ENCODE measurements around the gene TAOK1.

- no peak for TF ChIP-seq CTCF (IDR thresholded peaks at IDR 0.05)
- TF ChIP-seq POLR2A (IDR thresholded peaks at IDR 0.05), result no peak
These were observed 186.8 kb downstream of the TAOK1 start for GRCh38 chr17:29577001-29577370.

Data from uterus (tissue), 2 donors.